Activated effector memory CD4-positive, alpha-beta T cell treated with Interleukin-2 at 50 U/mL for 16 hours (primary cell): Measurements from ENCODE around the gene AP5B1.

Source experiments
- DNase-seq: peaks from one replicate; pipeline ENCODE4 v3.0.0-alpha.2; 2020

The AP5B1 gene, protein sequence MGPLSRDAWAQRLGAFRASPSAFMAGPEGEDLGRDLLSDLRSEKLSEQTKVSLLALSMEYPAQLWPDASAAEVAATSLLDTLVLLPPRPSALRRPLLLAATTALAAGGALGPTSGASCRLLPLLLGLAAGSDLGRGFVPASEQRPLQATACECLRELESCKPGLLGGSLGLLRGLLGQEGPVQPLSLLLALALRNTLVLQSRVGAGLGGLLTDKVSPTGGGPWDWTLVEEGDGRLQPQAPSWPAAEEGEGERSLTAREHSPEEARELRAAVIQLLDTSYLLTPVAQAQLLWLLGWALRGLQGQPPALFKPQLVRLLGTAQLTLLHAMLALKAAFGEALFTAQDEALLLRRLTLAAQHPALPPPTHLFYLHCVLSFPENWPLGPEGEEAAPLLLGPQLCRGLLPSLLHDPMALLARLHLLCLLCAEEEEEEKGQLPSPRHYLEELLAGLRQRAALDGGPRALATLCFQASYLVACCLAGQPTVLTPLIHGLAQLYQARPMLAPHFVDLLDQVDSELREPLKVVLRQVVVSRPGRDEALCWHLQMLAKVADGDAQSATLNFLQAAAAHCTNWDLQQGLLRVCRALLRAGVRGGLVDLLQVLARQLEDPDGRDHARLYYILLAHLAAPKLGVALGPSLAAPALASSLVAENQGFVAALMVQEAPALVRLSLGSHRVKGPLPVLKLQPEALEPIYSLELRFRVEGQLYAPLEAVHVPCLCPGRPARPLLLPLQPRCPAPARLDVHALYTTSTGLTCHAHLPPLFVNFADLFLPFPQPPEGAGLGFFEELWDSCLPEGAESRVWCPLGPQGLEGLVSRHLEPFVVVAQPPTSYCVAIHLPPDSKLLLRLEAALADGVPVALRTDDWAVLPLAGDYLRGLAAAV

GRCh38 chr11:65780770-65781151 is at the start of gene AP5B1:
TSS of gene AP5B1 (minus strand) at chr11:65780976. CDS start at chr11:65780591, 385 bp downstream.
- DNase-seq: peak; percentile 68

- no peak for DNase-seq
These were observed 48.7 kb upstream of the AP5B1 start for GRCh38 chr11:65829459-65829858.

DNA sequence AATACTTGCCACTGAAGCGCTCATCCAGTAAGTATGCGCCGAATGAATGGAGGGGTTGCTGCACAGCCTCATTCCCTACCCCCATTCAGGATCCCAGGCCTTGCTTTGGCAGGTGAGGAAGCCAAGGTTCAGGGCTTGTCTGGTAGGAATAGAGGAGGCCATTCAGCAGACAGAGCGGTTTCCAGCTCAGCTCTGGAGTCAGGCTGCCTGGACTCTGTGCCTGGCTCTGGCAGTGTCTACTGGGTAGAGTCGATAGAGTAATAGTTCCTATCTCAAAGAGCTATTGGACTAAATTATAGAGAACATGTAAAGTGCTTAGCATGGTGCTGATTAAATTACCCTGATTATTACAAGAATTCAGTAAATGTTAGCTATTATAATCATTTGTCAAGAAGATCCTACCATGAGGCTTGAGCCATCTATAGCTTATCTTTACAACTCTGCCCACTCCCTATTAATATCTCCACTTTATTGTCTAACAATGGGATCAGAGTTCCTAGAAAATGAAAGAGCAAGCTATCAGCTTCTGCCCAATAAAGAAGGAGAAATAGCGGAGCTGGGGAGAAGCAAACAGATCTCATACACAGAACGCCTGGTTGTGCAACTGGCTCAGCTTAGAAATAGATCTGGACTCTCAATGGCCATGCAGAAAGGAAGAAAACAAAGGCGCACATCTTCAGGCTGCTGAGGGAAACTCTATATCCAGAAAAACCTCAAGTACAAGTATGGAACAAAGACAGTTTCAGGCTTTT is 46.4 kb upstream of the AP5B1 start:
- no peak for DNase-seq

DNA sequence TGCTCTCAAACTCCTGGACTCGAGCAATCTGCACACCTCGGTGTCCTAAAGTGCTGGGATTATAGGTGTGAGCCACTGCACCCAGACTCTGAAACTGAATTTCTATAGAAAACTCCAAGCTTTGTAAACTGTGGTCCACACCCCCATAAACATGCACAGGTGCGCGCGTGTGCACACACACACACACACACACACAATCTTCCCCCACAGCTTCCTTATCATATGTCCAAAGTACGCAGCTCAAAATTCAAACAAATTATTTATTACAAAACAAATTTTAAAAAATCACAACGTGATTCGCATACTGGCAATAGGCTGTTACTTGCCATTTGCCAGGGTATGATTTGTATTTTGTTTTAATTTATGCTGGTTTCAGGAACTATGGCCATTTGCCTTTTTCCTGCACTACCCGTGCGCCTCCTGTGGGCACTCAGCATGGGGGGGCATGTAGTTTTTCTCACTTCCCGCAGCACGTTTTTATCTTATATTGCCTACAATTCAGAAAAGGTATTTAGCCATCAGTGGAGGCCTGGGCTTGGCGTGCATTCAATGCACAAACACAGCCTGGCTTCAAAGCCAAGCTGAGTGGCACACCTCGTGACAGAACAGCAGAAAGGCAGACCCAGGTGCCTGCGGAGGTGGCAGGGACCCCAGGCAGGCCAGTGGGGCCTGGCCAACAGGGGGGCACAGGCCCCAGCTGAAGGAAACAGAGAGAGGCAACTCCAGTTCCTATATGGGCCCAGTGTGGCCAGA is 42.2 kb upstream of the AP5B1 start:
- no peak for DNase-seq

DNA sequence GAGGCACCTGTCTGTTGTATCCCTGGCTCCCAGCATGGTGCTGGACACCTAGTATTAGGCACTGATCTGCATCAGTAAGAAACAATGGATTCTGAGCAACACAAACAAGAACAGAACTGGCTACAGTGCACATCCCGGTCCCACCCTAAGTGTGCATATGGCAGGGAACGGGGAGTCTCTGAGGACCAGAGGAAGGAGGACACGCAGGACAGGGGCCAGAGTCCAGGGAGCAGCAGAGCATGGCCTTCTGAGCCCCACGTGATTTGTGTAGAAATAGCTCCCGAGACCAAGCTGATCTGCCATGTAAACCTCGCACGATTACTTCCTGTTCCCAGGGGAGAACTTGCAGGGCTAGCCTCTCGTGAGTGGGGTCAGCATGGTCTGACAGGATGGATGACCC is 40.3 kb upstream of the AP5B1 start:
- no peak for DNase-seq

DNA sequence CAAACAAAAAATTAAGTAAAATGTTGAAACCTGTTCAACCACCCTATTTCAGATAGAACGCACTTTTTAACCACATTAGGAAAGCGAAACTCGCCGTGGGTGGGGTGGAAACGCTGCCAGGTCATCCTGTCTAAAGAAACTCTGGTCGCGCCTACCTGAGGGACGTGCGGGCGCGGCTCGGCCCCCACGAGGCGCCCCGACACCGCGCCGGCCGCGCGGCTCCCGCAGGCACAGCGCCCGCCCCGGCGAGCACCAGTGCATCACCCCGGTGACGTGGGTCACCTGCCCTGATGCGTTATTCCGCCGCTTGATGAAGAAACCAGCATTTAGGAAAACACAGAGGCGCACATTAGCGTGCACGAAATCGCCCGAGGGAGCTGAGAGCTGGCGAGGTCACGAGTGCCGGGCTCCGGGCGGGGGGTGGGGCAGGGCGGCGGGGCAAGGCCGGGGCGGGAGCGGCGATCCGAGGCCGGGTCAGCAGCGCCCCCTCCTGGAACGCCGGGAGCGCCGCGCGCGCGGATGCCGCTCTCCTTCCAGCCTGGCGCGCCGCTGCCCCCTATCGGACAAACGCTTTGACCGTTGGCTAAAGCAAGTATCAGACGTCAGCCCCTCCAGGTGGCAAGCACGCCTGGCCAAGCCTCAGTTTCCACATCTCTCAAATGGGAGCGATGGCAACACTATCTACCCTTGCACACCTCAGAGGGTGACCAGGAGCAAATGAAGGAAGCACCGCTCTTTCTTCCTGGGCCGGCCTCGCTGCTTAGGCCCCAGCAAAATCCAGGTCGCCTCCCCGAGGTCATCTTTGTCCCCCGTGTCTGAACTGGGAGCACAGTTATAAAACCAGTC is 37.3 kb upstream of the AP5B1 start:
- DNase-seq: peak; percentile 89

GRCh38 chr11:65817312-65817834 is 36.6 kb upstream of the AP5B1 start:
- DNase-seq: no peak

DNA sequence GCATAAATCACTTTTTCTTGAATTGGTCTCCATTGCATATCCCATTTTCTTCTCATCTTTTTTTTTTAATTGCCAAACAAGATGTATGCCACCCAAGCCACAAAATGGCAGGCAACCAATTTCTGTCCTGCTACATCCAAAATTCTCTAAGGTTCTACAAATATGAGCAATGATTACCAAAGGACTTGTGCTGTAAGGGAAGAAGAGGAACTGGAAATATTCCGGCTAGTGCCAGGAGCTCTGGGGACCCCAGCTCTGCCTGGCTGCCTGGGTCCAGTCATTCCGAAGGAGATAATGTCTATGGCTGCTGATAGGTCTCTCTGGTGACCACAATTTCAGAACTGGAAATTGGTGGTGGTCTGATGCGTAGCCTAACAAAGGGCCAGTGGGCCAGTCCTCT is 35.9 kb upstream of the AP5B1 start:
- DNase-seq: no peak

GRCh38 chr11:65814986-65815565 is 34.3 kb upstream of the AP5B1 start:
- no peak for DNase-seq

DNA sequence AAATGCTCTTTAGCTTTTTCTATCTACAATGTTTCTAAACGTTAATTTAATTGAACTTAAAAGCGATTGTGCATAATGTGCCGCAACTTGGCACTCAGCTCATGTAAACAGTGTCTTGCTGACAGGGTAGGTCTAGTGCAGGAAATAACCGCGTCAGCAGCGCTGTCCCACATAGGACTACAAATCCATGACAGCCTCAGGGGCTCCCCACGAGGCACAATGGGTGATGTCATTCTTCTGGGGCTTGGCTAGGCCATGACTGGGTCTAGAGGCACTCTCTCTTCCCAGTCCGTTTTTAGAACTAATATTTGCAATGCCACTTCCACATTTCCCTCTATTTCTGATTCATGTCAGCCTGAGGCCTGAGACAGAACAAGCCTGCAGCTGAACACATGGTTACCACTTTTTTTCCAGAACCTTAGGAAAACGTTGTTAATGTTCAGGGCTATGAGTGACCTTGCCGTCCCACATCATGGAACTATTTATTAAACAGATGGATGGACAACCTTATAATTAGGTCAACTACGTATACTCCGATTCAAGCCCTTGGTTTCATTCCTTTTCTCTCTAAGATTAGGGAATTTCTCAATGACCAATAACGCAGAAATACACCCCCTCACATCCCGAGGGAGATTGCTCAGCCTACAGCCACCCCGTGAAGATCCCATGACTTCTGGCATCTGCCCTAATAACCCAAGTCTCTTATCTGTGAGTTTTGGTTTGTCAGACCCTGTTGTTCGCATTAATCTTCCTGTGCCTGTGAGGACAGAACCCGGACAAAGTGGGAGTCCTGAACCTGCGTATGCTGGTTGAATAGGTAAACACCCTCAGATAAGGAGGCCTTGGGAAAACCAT is 33.6 kb upstream of the AP5B1 start:
- no peak for DNase-seq

DNA sequence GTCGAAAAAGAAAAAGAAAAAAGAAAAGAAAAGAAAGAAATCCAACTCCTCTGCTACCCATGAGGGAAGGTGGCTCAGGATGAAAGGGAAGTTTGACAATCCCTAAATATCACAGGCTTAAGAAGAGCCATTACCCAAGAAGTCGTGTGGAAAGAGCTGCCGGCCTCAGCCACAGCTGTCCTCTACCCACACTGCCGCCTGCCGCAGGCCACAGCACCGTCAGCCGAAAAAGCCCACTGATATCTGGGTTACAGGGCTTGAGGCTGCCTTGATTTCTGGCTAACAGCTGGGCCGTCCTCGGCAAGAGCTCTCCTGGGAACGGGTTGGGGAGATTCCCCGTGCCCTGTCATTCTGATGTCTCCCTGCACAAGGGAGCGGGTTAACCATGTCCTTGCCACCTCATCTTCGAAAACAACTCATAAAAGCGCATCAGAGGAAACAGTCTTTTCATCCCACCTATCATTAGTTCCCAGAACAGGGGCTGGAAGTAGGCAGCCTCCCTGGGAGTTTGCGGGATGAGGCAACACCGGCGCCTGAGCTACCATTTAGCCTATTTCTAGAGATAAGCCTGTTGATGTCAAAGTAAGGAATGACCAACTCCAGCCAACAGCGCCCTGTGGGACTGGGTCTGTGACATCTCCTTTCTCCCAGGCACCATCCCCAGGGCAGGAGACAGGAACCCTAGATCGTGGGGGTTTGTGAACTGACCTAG is 31.1 kb upstream of the AP5B1 start:
- no peak for DNase-seq

DNA sequence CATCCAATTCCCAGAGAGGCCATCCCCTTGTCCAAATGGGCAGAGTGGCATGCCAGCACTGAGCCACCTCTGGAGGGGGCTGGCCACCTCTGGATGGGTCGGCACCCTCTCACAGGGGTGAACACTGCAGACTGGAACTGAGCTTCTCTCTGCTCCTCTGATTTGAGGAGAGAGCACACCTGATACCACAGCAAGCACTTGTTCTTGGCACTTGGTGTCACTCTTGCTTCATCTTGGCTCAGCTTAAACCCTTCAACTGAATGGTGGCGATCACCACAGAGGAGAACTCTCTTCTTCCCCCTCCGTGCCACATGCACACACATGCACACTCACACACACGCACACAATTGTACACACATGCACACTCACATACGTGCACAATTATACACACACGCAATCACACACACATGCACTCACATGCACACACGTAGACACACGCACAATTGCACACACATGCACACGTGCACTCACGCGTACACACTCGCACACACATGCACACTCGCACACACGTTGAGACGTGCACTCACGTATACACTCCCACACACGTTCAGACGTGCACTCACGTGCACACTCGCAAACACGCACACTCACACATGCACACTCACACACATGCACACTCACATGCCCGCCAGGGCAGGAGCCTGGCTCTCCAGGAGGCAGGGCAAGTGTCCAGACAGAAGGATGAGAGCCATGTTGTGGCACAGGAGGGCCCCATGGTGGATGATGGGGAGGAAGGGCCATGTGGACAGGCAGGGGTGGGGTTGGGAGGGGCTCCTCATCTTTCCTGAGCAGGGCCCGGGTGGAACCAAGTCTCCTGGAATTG is 29.5 kb upstream of the AP5B1 start:
- no peak for DNase-seq

DNA sequence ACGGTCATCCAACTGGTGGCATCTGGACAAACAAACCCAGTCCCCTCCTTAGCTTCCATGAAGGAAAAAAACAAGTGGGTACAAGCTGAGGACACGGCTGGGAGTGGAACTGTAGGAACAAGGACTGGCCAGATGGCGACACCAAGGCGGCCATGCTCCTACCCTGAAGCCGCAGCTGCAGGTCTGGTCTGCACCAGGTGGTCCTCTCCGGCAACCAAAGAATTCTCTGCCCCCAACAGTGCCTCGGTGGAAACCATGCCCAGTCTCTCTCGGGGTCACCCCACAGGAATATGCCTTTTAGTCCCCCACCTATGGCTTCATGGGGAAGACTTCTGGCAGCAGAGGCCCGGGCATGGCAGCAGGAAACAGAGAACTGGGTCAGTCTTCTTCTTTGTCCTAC is 28.7 kb upstream of the AP5B1 start:
- DNase-seq: no peak

DNA sequence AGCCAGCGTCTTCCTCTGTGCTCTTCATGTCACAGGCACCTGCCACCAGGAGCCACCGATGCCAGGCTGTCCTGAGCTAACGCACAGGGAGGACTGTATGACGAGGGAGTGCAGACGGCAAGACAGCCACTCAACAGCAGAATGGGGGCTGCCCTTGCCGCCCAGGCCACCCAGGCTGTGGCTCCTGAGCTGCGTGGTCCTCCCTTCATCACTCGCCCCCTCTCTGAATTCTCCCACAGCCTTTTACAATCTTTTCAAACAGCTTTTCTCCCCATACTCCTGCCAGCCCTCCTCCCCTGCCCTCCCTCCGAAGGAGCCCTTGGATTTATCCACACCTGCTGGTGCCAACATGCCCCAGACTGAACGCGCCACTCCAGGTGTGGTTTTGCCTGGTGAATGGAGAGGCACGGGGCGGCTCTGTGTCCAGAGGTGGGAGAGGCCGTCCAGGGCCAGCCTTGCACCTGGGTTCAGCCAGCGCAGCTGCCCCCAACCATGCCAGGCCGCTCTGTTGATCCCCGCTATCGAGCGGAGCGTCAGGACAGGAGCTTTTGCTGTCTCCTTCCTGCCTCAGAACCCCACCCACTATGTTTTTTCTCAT is 28.1 kb upstream of the AP5B1 start:
- no peak for DNase-seq

DNA sequence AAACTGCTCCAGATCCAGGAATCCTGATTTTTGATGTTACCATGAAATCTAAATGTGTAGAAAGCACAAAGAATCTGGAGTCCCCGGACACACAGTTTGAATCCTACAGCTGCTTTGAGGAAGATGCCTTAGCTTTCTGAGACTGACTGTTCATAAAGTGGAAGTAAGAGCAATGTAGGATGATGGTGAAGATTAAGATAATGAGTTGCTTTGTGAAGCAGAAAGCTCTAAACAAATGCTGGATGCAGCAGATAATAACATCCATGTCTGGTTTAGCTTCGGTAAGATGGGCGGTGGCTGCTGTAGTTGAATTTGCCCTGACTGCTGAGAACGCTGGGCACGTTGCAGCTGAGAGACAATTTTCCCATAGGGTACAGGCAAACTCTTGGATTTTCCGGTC is 26.2 kb upstream of the AP5B1 start:
- DNase-seq: no peak

DNA sequence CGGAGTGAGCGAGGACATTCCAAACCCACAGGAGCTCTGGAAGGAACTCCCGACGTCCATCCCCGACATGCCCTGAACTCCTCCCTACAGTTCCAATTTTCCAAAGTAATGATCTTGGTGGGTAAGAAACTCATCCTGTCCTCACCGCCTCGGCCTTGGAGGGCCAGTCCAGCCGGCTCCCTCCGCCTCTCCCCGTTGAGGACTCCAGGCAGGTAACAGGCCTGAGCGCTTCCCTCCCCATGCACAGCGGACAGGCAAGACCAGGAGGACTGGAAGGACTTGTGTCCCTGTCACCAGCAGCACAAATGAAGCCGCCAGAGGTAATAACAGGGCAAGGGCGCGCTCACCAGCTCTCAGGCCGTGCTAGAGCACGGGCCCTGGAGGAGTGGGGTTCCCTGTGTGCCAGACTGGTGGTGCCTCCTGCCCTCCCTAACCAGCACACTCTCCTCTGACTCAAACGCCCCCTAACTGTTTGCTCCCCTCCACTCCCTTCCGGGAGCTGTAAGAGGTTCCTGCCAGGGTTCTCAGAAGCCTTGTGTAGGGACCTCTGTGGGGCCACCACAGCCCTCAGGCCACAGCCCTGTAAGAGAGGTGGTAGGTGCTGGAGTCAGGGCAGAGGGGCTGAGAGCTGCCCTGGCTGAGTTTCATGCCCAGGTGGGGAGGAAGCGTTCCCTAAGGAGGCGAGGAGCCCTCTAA is 23.2 kb upstream of the AP5B1 start:
- no peak for DNase-seq

GRCh38 chr11:65802841-65803240 is 22.1 kb upstream of the AP5B1 start:
- DNase-seq: no peak
